Retina (tissue), 1 donor: ENCODE measurements around the gene AGL.
"Not testable (repeated sequence)": the region's sequence is repeated elsewhere in the genome, so short reads cannot be mapped to it uniquely, and the experiment has no call there.

Source experiments
- DNase-seq: peaks from one replicate; pipeline ENCODE4 v3.0.0-alpha.2; 2016

The AGL gene

DNA sequence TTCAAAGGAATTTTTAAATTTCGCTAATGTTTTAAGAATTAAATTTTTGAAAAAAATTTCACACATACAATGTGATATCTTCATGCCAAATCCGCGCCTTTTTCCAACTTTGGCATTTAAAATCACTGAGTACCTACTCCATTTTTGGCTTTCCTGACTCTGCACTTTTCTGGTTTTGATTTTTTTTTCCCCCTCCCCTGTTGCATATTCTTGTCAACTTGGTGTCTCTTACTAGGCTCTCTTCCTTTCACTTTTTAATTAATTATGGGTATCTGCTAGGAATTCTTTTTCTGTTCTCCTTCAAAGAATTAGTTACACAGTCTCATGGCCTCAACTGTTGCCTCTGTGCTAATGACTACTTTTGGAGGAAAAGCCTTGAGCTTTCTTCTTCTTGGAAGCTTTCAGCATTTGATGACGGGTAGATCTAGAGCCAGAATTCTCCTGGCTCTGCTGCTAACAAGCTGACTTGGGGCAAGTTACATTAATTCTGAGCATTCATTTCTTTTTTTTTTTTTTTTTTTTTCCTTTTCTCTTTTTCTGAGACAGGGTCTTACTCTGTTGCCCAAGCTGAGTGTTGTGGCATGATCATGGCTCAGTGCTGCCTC, 1.8 kb downstream of the AGL start:
- DNase-seq, result no peak

GRCh38 chr1:99852648-99853047, 2.5 kb downstream of the AGL start:
- no peak for DNase-seq

- DNase-seq, result no peak
These were observed 5.8 kb downstream of the AGL start for GRCh38 chr1:99855914-99856450.

DNA sequence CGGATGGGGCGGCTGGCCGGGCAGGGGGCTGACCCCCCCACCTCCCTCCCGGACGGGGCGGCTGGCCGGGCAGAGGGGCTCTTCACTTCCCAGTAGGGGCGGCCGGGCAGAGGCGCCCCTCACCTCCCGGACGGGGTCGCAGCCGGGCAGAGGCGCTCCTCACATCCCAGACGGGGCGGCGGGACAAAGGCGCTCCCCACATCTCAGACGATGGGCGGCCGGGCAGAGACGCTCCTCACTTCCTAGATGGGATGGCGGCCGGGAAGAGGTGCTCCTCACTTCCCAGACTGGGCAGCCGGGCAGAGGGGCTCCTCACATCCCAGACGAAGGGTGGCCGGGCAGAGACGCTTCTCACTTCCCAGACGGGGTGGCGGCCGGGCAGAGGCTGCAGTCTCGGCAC, 6.9 kb downstream of the AGL start:
- DNase-seq, result not testable (repeated sequence)

GRCh38 chr1:99858286-99858685, 8.1 kb downstream of the AGL start:
- no peak for DNase-seq

- no peak for DNase-seq
These were observed 8.7 kb downstream of the AGL start for GRCh38 chr1:99858881-99859280.

DNA sequence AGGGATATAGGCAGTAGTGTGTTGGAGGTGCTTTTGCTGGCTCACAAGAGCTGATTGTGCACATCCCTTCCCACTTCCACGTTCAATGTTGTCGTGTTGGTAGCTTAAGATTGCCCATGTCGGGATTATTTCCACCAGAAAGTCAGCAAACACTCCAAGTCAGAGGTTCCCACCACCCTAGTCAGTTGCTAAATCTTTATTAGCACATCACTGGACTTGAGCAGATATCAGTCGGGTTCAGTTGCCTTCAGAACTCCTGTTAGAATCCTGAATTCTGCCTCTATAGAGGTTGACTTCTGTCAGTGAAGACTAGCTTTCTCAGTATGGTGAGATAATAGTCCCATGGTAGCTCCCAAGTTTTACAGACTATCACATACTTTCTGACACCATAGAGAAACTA, 10.5 kb downstream of the AGL start:
- no peak for DNase-seq

DNA sequence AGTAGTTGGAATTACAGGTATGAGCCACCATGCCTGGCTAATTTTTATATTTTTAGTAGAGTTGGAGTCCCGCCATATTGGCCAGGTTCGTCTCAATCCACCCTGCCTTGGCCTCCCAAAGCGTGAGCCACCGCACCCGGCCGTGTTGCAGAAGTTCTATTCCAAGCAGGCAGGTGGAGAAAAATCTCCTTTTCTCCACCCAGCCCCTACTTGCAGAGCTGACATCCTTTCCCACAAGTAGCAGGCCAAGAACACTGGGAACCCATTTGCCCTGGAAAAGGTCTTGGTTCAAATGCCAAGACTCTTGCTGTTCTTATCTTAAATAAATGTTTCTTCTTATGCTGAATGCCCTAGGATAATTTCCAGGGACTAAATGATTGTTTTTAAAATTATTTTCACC, 17.5 kb downstream of the AGL start:
- DNase-seq, result no peak

- no peak for DNase-seq
These were observed 19.1 kb downstream of the AGL start for GRCh38 chr1:99869304-99869703.

DNA sequence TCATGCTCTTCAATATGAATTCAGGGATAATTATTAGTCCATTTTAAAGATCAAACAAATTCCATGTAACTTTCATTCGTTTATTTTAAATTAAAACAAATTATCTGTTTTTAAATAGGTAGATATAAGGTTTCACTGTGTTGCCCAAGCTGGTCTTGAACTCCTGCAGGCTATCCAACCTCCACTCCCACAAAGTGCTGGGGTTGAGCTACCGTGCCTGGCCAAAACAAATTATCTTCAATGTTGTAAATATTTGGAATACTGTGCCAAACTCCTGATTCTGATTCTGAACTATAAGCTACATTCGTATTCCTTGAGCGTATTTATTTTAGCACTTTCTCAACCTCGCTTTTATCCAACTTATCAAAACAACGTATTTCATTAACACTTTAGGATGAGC, 19.6 kb downstream of the AGL start:
- DNase-seq, result no peak

DNA sequence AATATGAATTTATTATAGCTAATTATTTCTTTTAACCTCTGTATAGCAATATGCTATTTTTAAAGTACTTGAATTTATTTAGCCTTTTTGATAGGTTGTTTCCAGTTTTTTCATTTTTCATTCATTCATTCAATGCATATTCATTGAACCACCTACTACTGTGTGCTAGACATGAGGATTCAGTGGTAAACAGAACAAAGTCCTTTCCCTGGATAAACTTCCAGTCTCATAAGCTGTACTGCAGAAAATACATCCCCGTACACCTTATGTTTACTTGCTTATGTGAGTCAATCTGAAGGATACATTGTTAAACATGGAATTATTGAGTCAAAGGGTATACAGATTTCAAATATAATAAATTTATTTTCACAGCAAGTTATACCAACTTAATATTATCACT, 21.9 kb downstream of the AGL start:
- DNase-seq, result no peak

DNA sequence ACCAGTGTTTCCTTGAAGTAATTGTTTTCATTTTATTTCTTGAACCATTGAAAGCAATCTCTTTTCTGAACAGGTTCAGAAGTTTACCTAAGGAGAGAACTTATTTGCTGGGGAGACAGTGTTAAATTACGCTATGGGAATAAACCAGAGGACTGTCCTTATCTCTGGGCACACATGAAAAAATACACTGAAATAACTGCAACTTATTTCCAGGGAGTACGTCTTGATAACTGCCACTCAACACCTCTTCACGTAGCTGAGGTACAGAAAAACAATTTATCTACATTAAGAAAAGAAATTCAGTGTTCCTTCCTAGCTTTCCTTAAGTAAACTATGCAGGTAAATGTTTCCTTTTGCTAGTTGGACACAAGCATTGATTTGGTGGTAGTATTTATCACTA, 27.4 kb downstream of the AGL start:
- no peak for DNase-seq

- no peak for DNase-seq
These were observed 36.0 kb downstream of the AGL start for GRCh38 chr1:99886179-99886578.

- DNase-seq, result no peak
These were observed 36.7 kb downstream of the AGL start for GRCh38 chr1:99886841-99887240.

DNA sequence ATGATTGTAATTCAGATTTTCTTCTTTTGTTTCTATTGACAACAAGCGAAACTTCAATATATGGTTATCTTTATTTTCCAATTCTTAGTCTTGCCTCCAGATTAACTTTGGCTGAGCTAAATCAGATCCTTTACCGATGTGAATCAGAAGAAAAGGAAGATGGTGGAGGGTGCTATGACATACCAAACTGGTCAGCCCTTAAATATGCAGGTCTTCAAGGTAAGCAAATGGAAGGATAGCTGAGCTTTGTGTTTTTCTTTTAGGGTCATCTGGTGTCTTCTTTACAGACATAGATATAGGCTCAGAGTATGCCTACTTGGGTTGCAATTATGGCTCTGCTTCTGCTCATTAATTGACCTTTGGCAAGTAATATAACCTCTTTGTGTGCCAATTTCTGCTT, 37.7 kb downstream of the AGL start:
- no peak for DNase-seq

- DNase-seq, result no peak
These were observed 41.8 kb downstream of the AGL start for GRCh38 chr1:99891997-99892396.

DNA sequence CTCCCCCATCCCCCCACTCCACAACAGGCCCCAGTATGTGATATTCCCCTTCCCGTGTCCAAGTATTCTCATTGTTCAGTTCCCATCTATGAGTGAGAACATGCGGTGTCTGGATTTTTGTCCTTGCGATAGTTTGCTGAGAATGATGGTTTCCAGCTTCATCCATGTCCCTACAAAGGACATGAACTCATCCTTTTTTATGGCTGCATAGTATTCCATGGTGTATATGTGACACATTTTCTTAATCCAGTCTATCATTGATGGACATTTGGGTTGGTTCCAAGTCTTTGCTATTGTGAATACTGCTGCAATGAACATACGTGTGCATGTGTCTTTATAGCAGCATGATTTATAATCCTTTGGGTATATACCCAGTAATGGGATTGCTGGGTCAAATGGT, 53.1 kb downstream of the AGL start:
- not testable (repeated sequence) for DNase-seq

DNA sequence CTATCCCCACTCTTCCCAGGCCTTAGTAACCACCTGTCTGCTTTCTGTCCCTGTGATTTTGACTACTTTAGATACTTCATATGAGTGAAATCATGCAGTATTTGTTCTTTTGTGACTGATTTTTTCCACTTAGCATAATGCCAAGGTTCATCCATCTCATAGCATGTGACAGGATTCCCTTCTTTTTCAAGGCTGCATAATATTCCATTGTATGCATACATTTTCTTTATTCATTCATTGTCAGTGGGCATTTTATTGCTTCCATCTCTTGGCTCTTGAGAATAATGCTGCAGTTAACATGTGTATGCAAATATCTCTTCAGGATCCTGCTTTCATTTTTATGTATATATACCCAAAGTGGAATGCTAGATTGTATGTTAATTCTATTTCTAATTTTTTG, 56.4 kb downstream of the AGL start:
- no peak for DNase-seq

- DNase-seq, result no peak
These were observed 67.1 kb downstream of the AGL start for GRCh38 chr1:99917214-99917613.

DNA sequence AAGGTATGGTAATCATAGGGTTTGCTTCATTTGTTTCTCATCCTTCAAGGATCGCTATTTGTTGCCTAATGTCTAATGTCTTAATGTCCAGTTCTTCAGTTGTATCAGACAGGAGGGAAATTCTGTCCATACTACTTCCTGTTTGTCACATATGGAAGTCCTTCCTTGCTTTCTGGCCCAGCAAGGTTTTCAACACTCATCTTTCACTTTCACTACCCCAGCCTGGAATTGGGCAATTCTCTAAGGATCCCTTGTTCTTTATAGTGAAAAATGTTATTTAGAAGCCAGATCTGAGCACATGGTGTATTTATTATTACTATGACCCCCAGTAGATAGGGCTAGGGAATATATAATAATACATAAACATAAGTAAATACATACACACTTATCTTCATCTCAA, 69.1 kb downstream of the AGL start:
- DNase-seq, result no peak

DNA sequence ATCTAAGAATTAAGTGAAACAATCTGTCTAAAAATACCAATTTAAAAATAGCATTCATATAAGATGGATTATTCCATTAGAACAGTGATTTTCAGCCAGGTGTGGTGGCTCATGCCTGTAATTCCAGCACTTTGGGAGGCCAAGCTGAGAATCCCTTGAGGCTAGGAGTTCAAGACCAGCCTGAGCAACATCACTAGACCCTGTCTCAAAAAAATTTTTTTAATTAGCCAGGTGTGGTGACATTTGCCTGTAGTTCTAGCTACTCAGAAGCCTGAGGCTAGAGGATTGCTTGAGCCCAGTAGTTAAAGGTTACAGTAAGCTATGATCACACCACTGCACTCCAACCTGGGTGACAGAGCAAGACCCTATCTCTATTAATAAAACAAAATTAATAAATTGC, 84.6 kb downstream of the AGL start:
- DNase-seq, result no peak

DNA sequence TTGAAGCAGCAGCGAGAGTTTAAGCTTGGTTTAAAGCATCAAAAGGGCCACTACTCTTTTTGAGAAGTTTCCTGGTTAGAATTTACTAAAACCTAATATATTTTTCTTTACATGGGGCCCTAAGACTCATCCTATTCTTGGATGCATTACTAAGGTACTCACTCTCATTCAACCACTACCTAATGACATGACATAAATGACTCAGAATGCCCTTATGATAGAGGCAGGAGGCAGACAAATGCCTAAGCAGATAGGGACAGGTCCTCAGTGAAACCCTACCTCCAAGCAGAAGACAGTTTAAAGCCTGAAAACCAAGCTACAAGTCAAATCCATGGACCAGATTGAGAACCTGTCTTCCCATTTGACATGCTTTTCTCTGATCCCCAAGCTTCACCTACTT, 85.4 kb downstream of the AGL start:
- no peak for DNase-seq

DNA sequence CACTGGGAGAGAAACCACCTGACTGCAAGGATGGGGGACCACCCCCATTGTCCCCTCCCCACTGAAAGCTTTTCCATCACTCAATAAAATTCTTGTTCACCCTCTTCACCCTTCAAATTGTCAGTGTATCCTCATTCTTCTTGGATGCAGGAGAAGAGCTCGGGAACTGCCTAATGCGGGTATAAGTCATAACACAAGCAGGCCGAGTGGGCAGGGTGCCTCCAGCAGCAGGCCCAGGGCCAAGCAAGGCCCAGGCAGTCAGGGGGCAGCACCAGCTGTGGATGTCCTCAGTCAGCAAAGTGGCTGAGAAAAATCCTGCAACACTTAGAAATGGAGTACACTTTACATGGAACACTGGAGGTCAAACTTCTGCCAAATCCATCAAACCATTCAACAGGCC, 85.9 kb downstream of the AGL start:
- no peak for DNase-seq

GRCh38 chr1:99942723-99943122, 92.6 kb downstream of the AGL start:
- no peak for DNase-seq

GRCh38 chr1:99943223-99943794, 93.1 kb downstream of the AGL start:
- DNase-seq, result no peak
